GM21447 (cell line): Measurements from ENCODE around the gene CHRNA4.

ENCODE experiments used
- ATAC-seq: cut with Tn5 transposase; IDR thresholded peaks from one replicate; pipeline ENCODE4 v1.9.1; 2021; ENCODE audit not compliant: unreplicated experiment

CHRNA4 gene

DNA sequence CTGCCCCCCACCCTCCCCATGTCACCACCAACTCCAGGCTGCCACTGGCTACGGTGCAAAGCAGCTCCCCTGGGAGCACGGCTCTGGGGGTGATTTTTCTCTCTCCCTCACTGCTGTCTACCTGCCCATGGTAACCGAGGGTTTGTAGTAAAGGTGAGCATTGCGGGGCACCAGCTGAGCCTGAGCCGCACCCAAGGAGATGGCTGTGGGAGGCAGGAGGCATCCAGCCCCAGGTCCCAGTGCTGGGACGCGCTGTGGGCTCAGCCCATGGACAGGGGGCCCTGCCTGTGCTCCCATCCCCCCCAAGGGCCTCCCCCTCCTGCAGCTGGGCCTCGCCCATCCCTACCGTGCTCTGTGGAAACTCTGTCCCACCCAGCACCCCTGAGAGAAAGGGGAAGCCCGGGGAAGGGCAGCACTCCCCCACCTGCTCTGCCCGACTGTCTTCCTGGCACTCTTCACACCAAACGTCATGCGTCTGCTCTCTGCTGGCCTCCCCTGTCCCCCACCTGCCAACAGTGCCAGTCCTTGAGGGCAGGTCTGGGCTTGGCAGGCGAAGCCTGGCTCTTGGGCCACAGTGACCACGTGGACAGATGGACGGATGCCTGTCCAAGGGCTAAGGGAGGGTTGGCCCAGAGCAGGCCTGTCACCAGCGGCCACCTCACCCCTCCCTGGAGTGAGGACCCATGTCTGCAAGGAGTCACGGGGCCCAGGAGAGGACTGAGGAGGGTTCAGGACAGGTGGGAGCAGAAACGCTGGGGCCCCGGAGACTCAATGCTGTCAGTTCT, 3.8 kb upstream of the CHRNA4 start:
- ATAC-seq: no peak

DNA sequence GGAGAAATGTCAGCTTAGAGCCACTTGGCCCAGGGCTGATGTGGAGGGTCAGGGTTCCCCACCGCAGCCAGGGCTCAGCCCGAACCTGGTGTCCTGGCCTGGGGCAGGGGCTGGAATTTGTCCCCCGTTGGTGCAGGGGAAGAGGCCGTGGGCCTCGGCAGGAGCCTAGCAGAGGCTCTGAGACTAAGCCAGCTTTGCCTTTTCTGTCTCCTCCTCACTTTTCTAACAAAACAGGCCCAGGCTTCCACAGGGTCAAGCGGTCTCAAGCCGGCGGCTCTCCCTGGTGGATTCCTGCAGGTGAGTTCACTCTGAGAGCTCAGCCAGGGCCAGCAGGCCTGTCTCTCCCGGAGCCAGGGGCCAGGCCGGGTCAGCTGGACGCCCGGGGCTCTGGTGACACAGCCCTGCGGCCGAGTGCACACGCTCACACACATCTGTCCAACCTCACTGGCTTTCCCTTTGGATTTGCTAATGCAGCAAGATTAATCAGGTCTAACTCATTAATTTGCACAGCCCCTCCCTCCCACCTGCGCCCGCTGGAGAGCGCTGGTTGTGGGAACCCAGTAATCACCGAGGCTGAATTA, 2.9 kb upstream of the CHRNA4 start:
- no peak for ATAC-seq

DNA sequence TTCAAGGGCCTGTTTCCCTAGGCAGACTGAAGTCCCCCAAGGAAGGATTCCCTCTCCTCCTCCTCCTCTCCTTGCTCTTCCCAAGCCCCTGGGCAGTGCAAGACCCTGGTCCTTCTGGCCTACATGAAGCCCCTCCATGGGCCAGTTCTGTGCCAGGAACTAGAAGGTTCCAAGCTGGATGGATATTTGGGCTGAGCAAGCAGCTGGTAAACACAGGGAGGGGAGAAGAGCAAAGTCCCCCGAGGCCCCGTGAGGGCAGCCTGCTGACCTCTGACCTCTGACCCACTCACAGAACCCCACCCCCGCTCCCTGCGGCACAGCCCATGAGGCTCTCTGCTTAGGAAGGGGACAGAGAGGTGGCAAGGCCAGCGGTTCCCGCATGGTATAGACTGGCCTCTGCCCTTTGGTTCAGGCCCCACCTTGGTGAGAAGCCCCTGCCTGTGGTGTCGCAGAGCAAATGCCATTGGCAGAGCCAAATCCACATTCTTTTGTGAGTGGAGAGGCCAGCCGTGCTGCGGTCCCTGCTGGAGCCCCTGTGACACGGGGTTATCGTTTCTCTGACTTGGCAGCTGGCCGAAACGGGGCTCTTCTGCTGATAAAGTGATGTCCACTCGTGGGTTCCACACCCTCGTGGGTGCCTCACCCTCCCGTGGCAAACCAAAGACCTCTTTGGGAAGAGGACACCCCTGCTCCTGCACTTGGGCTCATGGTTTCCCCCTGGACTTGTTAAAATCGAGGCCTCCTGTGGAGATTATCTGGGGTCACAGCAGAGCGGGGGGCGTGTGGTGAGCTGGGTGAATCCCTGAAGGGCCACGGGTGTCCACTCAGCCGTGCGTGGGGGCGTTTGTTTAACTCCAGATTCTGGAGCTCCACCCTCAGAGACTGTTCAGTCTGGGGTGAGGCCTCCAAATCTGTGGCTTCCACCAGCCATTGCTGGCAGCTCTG, 2.1 kb upstream of the CHRNA4 start:
- no peak for ATAC-seq

DNA sequence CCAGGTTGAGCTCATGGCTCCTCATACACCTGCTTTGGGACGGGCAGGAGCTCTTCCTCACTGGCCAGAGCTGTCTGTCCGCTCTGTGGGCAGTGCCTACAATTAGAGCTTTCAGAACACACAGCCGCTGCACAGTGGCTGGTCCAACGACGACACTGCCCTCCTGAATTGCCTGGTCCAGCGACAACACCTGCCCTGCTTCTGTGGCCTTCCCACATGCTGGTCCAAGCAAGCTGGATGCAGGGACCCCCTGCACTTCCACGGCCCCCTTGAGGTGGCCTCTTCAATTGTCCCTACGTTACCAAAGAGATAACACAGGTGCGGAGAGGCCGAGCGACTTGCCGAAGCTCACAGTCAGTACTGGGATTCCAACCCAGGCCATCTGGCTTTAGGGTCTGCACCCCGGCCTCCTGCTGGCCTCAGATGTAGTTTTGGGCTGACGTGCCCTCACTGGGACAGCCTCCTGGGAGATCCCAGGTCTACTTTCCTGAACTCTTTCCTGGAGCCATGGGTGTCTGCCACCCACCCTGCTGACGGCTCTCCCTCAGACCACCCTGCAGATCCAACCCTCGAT, 1.4 kb upstream of the CHRNA4 start:
- ATAC-seq: no peak

DNA sequence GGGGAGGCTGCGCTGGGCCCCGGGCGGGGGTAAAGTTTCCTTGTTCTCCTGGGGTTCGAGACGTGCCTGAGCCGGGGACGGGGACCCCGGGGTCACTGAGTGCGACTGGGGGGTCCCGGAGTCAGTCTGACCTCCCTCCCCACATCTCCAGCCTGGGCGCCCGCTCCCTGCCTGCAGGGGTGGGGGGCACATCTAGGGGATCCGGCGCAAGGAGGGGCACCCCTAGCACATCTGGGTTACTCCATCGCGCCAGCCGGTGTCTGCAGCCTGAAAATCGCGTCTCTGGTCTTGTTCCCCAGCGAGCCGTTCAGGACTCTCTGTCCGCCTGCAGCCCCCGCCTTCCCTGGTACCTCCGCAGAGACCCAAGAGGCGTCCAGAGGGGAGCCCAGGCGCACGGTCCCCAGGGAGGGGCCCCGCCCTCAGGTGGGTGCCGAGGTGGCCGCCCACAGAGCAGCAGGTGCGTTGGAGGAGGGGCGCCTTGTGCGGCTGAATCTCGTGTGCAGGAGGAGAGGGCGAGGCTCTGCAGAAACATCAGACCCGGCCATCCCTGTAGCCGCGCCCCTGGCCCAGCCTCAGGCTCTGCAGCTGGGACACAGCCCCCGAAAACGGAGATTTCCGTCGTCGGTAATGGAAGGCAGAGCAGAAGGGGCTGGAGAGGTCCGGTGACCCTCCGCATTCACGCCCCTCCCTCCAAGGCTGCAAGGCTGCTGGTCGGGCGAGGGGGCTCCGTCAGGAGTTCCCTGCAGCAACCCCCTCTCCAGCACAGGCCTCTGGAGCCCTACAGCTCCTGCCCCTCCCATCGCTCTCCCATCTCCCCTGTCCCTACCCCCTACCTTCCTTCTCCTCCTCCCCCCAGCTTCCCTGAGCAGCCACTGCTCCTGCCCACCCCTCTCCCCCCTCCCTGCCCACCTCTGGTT, 628 bp upstream of the CHRNA4 start:
- no peak for ATAC-seq

DNA sequence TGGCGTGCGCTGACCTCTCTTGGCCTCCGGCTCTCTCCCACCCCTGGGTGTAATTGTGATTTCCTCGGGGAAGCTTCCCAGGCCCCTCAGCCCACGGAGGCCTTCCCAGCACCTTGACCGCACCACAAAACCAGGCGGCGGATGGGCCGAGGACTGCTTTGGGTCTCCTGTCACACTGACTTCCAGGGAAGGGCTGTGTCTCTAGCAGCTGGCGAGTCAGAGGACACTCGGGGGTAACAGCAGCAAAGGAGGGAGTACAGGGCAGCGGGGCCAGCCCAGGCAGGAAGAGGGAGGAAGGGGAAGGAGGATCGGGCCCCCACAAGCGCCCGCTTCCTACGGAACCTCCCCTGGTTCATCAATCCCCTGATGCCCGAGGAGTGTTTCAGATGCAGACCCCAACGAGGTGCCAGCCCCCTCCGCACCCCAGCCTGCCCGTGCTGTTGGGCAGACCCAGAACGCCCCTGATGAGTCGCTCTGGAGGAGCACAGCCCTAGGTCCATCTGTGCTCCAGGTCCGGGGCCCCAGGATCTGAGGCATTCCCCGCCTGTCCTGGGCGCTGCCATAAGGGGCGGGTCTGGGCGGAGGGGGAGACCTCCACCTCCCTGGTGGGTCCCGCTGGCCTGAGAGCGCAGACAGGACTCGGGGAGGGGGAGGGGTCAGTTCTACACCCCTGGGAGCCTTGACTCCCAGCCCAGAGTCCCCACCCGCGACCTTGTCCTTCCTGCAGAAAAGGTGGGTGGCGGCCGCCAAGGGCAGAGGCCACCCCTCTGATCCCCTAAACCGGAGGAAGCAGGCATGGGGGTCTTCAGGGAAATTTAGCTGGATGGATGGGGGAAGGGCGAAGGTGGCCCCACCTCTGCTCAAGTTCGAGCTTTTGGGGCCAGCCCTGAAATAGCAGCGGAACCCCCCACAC, 956 bp downstream of the CHRNA4 start:
- ATAC-seq: no peak

DNA sequence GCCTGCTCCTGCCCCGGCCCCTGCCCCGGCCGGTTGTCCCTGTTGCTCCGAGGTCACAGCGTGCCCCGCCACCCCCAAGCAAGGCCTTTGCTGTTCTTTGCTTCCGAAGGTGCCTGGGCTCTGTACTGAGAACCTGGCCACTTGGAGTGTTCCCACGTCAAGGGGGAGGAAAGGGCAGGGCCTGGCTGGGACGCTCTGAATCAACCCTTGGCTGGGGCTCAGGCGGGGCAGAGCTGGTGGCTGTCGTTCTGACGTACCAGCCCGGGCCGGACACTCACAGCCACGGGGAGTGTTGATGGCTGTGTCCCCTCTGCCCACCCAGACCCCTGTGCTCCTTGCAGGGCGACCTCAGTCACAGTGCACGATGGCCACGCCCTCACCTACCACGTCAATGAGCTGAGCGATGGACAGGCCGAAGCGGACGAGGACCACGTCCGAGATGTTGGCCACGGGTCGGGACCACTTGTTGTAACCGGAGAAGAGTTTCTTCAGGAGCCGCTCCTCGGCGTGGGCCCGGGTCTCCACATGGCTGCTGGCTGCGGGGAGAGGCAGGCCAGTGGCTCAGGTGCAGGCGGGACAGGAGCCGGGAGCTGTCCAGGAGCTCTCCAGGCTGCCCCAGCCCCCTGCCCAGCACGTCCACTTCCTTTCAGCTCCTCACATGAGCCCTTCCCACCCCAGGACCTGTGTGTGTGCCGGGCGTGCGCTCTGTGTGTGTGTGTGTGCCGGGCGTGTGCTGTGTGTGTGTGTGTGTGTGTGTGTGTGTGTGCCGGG, 1.8 kb downstream of the CHRNA4 start:
- ATAC-seq: no peak

DNA sequence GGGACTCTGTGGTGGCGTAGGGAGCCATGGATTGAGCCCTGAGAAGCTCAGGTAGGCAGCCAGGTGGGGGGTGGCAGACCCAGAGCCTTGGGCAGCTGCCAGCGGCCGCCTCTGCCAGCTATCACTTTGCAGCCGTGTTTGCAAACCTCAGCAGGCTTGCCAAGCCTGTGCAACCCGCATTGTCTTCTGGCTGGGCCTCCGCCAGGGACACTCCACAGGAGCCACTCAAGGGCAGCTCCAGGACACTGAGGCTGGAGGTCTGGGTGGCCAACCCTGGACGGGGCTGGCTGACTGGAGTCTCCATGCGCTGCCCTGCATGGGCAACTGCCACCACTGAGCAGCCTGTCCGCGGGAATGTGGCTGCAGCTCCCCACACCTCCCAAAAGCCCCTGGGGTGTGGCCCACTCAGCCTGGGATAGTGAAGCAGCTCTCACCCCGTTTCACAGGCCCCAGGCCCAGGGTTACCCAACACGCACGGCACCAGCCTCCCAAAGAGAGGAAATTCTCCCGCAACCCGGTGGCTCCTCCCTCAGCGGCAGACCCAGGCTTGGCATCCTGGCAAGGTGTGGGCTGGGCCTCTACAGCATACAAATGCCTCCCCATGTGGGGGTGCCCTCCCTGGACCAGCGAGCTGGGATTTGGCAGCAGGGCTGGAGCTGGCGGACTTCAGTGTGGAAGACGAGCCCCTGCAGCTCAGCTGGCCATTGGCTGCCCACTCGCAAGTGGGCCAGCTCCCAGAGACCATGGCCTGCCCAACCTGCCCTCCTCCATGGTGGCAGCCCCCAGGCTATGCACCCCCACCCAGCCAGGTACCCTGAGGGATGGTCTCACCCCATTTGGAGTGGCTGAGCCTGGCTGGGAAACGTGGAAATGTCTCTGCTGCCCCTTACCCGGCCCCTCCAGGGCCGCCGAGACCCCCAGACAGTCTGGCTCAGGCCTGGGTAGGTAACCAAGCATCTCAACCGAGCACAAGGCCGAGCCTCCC, 2.9 kb downstream of the CHRNA4 start:
- ATAC-seq: no peak

DNA sequence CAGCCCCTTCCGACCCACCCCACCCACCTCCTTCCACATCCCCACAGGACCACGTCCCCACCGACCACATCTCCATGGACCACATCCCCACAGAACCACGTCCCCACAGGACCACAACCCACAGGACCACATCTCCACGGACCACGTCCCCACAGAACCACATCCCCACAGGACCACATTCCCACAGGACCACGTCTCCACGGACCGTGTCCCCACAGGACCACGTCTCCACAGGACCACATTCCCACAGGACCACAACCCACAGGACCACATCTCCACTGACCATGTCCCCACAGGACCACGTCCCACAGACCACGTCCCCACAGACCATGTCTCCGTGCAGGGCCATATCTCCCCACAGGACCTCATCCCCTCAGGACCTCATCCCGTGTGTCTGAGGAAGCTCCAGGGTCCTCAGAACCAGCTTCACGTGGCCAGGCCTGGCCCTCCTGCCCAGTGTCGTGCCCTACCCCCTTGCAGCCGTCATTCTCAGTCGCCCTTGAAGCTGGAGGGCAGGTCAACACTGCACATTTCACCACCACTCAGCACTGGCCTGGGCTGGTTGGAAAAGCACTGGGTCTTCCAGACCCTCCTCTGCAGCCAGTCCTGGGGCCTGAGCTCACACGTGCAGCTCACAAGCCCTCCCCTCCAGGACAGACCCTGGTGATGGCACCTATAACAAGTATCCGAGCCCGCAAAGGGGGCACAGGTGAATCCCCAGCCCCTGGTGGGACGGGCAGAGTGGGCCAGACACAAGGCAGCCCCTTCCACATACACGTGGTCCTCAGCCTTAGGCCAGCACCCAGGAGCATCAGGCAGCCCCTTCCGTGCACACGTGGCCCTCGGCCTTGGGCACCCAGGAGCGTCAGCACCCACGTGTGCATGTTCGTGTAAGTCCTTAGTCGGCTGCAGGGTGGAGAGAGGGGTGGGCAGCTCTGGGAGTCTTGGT, 3.9 kb downstream of the CHRNA4 start:
- no peak for ATAC-seq

DNA sequence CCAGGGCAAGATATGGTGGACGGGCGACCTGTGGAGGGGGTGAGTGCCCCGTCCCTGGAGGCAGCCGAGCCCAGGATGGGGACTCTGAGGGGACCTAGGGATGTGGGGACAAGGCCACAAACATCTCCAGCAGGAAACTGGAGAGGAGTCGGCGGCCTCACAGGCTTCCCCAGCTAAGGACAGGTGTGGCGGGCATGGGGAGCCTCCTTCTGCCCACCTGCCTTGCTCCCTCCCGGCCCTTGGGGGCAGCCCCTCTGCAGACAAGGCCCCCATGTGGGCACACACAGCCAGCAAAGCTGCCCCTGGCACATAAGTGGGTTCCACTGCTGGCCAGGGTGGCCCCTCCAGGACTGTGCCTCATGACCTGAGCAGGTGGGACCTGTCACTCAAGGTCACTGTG, 4.6 kb downstream of the CHRNA4 start:
- no peak for ATAC-seq

DNA sequence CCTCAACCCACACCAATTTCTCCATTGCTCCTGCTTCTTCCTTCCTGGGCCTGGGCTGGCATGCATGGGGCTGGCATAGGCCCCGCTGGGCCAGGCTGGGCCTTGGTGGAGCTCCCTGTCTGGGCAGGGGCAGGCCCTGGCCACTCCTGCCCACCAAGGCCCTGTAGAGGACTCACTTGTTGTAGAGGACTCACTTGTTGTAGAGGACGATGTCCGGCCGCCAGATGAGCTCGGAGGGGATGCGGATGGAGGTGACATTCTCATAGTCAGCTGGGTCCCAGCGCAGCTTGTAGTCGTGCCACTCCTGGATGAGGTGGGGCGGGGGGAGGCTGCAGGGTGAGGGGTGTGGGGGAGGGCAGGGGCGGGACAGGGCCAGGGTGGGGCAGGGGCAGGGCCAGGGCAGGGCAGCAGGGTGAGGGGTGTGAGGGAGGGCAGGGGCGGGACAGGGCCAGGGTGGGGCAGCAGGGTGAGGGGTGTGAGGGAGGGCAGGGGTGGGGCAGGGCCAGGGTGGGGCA, 5.3 kb downstream of the CHRNA4 start:
- ATAC-seq: no peak

DNA sequence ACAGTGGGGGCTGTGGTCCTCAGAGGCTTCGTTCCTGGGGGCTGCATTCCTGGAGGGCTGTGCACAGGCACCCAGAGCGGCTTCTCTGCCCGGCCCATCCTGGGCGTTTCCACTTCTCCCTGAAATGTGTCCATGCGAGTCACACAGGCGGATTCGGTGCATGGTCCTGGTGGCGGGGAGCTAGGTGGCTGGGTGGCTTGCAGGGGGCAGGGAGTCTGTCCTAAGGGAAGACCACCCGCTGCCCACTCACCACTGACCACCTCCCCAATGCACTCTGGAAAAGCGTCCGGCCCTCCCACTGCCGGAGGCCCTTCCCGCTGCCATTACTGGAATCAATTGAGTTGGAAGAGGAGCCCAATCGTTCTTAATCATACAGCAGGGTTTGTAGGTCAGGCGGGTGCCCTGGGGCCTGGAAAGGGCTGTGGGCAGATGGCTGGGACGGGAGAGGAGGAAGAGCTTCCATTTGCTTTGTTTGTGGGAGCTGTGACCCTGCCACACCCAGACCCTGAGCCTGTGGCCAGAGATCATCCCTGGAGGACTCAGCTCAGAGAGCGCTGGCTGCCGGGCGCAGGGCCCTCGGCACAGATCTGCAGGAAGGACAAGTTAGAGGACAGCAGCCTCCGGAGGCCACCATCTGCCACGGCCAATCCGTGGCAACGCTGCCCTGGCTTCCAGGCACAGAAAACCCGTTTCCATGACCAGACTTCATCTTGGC, 6.4 kb downstream of the CHRNA4 start:
- ATAC-seq: no peak

DNA sequence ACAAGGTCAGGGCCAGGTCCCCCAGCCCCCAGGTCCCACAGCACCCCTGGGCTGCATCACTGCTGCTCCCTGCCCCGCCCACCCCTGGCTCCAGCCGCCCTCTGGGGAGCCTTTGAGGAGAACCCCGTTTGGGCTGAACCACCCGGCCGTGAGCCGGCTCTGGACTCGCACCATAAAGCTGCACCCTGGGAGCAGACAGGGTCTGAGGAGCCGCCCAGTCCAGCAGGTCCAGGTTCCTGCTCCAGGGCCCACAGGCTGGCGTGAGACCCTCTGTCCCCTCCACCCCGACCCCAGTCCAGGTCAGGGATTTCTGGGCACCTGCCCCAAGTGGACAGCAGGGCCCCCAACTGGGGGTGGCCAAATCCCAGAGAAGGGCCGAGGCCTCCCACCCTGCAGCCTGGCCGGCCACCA, 8.3 kb downstream of the CHRNA4 start:
- ATAC-seq: no peak

DNA sequence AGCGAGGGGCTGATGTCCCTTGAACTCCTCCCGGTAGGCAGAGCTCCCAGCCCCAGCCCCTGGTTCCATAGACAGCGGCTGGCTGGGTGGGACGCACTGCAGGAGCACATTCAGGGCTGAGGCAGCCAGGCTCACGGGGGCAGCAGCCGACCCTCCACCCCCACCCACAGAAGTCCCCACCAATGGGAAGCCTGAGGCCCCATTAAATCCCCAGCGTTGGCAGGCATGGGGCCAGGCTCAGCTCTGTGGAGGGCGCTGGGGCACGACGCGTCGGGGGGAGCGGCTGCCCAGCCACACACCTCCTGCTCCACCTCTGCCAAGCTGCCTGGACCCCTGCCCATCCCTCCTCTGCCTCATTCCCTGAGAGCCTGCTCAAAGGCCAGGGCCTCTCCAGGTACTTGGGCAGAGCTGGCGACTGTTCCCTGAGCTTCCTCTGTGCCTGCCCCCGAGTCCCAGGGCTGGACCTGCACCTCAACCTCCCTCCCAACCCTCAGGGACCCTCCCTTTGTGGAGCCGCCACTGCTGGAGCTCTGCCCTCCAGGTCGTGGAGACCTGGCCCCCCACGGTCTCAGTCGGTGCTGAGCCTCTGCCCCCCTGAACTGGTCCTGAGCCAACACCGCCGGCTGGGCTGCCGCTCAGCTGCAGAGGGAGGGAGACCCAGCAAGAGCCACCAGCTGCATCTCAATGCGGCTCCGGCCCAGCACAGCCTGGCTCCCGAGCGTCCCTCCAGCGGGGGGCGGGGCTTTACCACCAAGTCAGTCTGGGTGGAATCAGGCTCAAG, 9.1 kb downstream of the CHRNA4 start:
- ATAC-seq: no peak

DNA sequence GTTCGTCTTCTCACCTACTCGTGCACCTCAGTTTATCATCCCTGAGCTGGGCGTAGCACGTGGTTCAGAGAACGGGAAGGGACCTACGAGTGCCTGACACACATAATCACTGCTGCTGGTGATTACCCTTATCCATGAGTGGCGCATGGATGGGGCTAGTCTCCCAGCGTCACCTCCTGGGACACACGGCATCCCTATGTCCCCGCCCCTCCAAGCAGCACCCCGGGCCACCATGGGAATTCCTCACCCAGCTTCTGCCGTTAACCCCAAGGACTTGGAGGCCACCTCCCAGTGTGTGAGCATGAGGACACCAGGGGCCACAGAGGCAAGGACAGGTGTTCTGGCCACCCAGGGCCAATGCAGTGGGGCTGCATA, 9.8 kb downstream of the CHRNA4 start:
- no peak for ATAC-seq
